Natural killer cell (primary cell): ENCODE data around the gene COQ9. TPM values are rescaled to one million over a fixed set of nuclear protein-coding genes. Genes with fewer than 3 reads are reported as not detected.

Experiments used
- ATAC-seq, 3 donors: fragments of 150-1000 bp in 2 of 3; fragments of 200-7000 bp in 1 of 3; cut with Tn5 transposase; 1 replicate in 1 of 3; 2 replicates in 2 of 3; pipeline ENCODE4 v1.10.0; 2021; ENCODE audit warnings: mild to moderate bottlenecking in 2 of 3, moderate library complexity in 2 of 3
- DNase-seq, 2 donors: peaks; one replicate each; pipeline versions ENCODE4 v3.0.0 to v3.0.0-alpha.2; 2013 to 2021; ENCODE audit warnings: mixed read lengths in 1 of 2
- H3K27ac ChIP-seq: one replicate; pipeline ENCODE4 v1.5.1; 2013; ENCODE audit warnings: mild to moderate bottlenecking, low read length
- H3K27me3 ChIP-seq: one replicate; pipeline ENCODE4 v1.6.1; 2013; ENCODE audit warnings: low read length; ENCODE audit not compliant: control insufficient read depth, insufficient read depth
- H3K36me3 ChIP-seq: one replicate; pipeline ENCODE4 v1.6.1; 2013; ENCODE audit warnings: low read length; ENCODE audit not compliant: control insufficient read depth, insufficient read depth
- H3K4me1 ChIP-seq: one replicate; pipeline ENCODE4 v1.6.1; 2013; ENCODE audit warnings: low read length; ENCODE audit not compliant: control insufficient read depth, insufficient read depth
- H3K4me3 ChIP-seq: one replicate; pipeline ENCODE4 v1.5.1; 2013; ENCODE audit warnings: low read length
- H3K9me3 ChIP-seq: one replicate; pipeline ENCODE4 v1.6.1; 2013; ENCODE audit warnings: low read length; ENCODE audit not compliant: control insufficient read depth, insufficient read depth
- H3K27ac Mint-ChIP-seq, 2 donors: one replicate each; pipeline ENCODE4 v1.8.0; 2022; ENCODE audit warnings: mild to moderate bottlenecking in 2 of 2, mixed read lengths in 2 of 2, moderate library complexity in 1 of 2
- H3K27me3 Mint-ChIP-seq, 2 donors: one replicate each; pipeline ENCODE4 v1.8.0; 2022; ENCODE audit warnings: low read depth in 2 of 2, mixed read lengths in 2 of 2
- H3K36me3 Mint-ChIP-seq: one replicate; pipeline ENCODE4 v1.8.0; 2022; ENCODE audit warnings: mixed read lengths
- H3K4me1 Mint-ChIP-seq, 2 donors: one replicate each; pipeline ENCODE4 v1.8.0; 2022; ENCODE audit warnings: mixed read lengths in 2 of 2
- H3K4me3 Mint-ChIP-seq: one replicate; pipeline ENCODE4 v1.8.0; 2022; ENCODE audit warnings: mild to moderate bottlenecking, moderate library complexity, mixed read lengths
- H3K9me3 Mint-ChIP-seq, 2 donors: one replicate each; pipeline ENCODE4 v1.8.0; 2022; ENCODE audit warnings: mixed read lengths in 2 of 2
- CTCF ChIP-seq: fragments of 200-600 bp; IDR thresholded peaks from one replicate; pipeline ENCODE4 v1.8.0; 2022; ENCODE audit warnings: antibody characterized with exemption
- WGBS: methylation state at CpG from one replicate; pipeline ENCODE4 v1.1.7; 2013; ENCODE audit warnings: missing lambda C conversion rate; ENCODE audit not compliant: insufficient coverage; 5-methylcytosine and 5-hydroxymethylcytosine counted together
- intact Hi-C: fragments of 100-400 bp; cut with micrococcal nuclease; formaldehyde crosslinking; loops from one replicate; pipeline ENCODE4 v1.14.2; 2022
- total RNA-seq, 4 donors: library from RNA; stranded (reverse); fragments of 120-200 nt in 1 of 4; gene quantifications; one replicate each; pipeline versions ENCODE4 v1.2.3 to v1.2.4, GENCODE V29; 2013 to 2022

The COQ9 gene
- total RNA-seq, 3 donors from 2014 or later (not counting 1 experiment from before 2014, with no cell fraction given) = 16.9 to 30.2 (median 18.3) TPM

GRCh38 chr16:57477531-57478202 lies 30.4 kb downstream of the COQ9 start:
- Histone ChIP-seq H3K27me3 (no peaks in the 10 kb centered on the region), H3K4me3 (no peak overlapping the region), H3K36me3 (peaks cover under 1% of the 10 kb centered on the region), H3K4me1 (peaks cover 34% of the 10 kb centered on the region), H3K27ac (no peak overlapping the region), H3K9me3 (no peaks in the 10 kb centered on the region)
- no peaks in the 10 kb centered on the region for H3K36me3 Mint-ChIP-seq
- WGBS = 74% methylated on average over 7 of the region's 9 CpGs
- no peak overlapping the region for H3K4me3 Mint-ChIP-seq
- DNase-seq = no peak
- TF ChIP-seq CTCF = no peak
- no peak overlapping the region for H3K27ac Mint-ChIP-seq
- H3K4me1 Mint-ChIP-seq = peaks cover 19 to 31% of the 10 kb centered on the region in 2 donors
- no peak for ATAC-seq
- no peaks in the 10 kb centered on the region for H3K9me3 Mint-ChIP-seq
- no peaks in the 10 kb centered on the region for H3K27me3 Mint-ChIP-seq
- intact Hi-C loops = loop anchor here (5.0 kb wide), 1 partner anchor 40 kb away; no protein-coding TSS in a partner anchor

DNA sequence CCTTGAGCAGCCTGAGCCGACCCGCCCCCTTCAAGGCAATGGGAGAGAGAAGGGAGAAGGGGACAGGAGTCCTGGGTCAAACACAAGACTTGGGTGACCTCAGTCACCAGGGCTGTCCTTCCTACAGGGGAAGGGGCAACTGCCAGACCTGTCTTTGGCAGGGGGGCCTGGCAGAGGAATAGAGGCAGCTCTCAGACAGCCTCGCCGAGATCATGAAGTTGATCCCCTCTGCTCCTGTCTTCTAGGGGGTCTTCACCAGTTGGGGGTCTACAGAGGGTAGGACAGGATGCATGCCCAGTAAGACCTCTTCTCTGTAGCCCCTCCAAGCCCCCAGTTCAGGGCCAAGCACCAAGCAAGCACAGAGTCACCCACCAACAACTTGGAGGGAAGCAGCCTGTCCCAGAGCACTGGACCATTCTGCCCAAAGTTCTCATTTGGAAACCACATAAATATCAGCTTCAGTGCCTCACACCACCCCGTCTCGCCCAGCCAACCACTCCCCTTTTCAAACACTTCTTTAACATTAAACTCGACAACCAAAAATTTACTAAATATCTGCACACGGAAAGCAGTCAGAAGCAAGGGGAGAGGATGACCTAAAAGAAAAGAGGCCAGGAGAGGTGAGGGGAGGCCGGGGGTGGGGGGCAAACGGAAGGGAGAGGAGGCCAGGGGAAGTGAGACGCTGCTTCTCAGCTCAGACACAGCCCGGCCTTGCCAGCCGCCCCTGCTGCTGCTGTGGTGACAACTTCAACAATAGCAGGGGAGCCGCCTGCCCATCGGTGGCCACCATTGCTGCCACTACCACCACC lies 31.3 kb downstream of the COQ9 start:
- Mint-ChIP-seq H3K4me3 (peak overlapping the region; percentile 76), H3K27ac (peak overlapping the region in 1 of 2 donors; percentile 58), H3K27me3 (no peaks in the 10 kb centered on the region), H3K36me3 (no peaks in the 10 kb centered on the region), H3K9me3 (no peaks in the 10 kb centered on the region), H3K4me1 (peaks cover 19 to 31% of the 10 kb centered on the region in 2 donors)
- Histone ChIP-seq H3K27ac (no peak overlapping the region), H3K36me3 (no peaks in the 10 kb centered on the region), H3K4me1 (peaks cover 34% of the 10 kb centered on the region), H3K4me3 (no peak overlapping the region), H3K27me3 (no peaks in the 10 kb centered on the region), H3K9me3 (no peaks in the 10 kb centered on the region)
- no peak for TF ChIP-seq CTCF
- DNase-seq (no peak), ATAC-seq (peak in 1 of 3 donors; percentile 31)
- 38% methylated on average over 14 of the region's 15 CpGs for WGBS
- intact Hi-C loops = loop anchor here (5.0 kb wide), 1 partner anchor 39 kb away; no protein-coding TSS in a partner anchor

- H3K27ac ChIP-seq = no peak overlapping the region
- no peaks in the 10 kb centered on the region for H3K27me3 ChIP-seq
- DNase-seq = no peak
- H3K4me3 ChIP-seq = no peak overlapping the region
- Mint-ChIP-seq H3K4me1 (peaks cover 19 to 31% of the 10 kb centered on the region in 2 donors), H3K27ac (peak overlapping the region in 1 of 2 donors; percentile 31), H3K9me3 (no peaks in the 10 kb centered on the region), H3K4me3 (peak overlapping the region; percentile 69), H3K36me3 (no peaks in the 10 kb centered on the region), H3K27me3 (no peaks in the 10 kb centered on the region)
- 50% methylated on average over 36 of the region's 36 CpGs for WGBS
- no peaks in the 10 kb centered on the region for H3K36me3 ChIP-seq
- H3K9me3 ChIP-seq = no peaks in the 10 kb centered on the region
- peaks cover 34% of the 10 kb centered on the region for H3K4me1 ChIP-seq
- TF ChIP-seq CTCF = no peak
- peak in 1 of 3 donors; percentile 11 for ATAC-seq
- intact Hi-C loops = loop anchor here (5.0 kb wide), 1 partner anchor 38 kb away; no protein-coding TSS in a partner anchor
Measured at GRCh38 chr16:57479205-57479975, 32.1 kb downstream of the COQ9 start.
